Measurements from ENCODE around the gene OTX1. TPM values are rescaled to one million over a fixed set of nuclear protein-coding genes. Genes with fewer than 3 reads are reported as not detected.

The OTX1 gene
- total and polyA plus RNA-seq, 11 donors = 0.15 TPM; not detected in 10

GRCh38 chr2:63104482-63104881 lies 53.9 kb downstream of the OTX1 start:
- peaks cover 0 to 47% (median 15%) of the 10 kb centered on the region in 12 donors for H3K9me3 ChIP-seq
- WGBS, 4 donors = 95 to 97% (median 96%) methylated on average over 1 of the region's 1 CpG
- intact Hi-C loops (cut with DNase I) = no loop called here

More at GRCh38 chr2:63104482-63104881, 53.9 kb downstream of the OTX1 start:
- ATAC-seq (no peak), DNase-seq (no peak)
- Histone ChIP-seq H3K36me3 (no peaks in the 10 kb centered on the region), H3K4me3 (no peak overlapping the region), H3K27me3 (no peaks in the 10 kb centered on the region), H3K27ac (no peak overlapping the region), H3K4me1 (no peaks in the 10 kb centered on the region)
- TF ChIP-seq CTCF (IDR thresholded peaks at IDR 0.05) = no peak
- no peak for TF ChIP-seq POLR2A (IDR thresholded peaks at IDR 0.05)

Measured in heart left ventricle (tissue), 16 donors.